IMR-90 (cell line): ENCODE data around the gene CYFIP2. TPM values are rescaled to one million over a fixed set of nuclear protein-coding genes. Genes with fewer than 3 reads are reported as not detected.

ENCODE experiments used
- ATAC-seq: fragments of 200-7000 bp; cut with Tn5 transposase; 2 replicates; pipeline ENCODE4 v1.9.1; 2020; ENCODE audit warnings: low read depth, mild to moderate bottlenecking, moderate library complexity
- BruUV-seq: library from RNA; stranded (reverse); fragments of 400-500 nt; replicated peaks from 2 replicates; lab custom pipeline; 2021; lab: Mats Ljungman, UMichigan
- CTCF ChIA-PET: fragments of 300-600 bp; formaldehyde crosslinking; extraction: SDS; loops from one replicate; lab custom pipeline; 2021; ENCODE audit warnings: antibody characterized with exemption; lab: Yijun Ruan, JAX
- POLR2A ChIA-PET: fragments of 300-600 bp; sonication (Branson Sonifier 250); formaldehyde crosslinking; loops from one replicate; lab custom pipeline; 2022; ENCODE audit warnings: antibody characterized with exemption; ENCODE audit not compliant: unreplicated experiment; lab: Charles Lee
- DNase-seq: peaks from one replicate; pipeline ENCODE4 v3.0.0; 2013
- H2AFZ ChIP-seq: replicated peaks from 2 replicates; pipeline ENCODE3; 2013; ENCODE audit warnings: low read length, mild to moderate bottlenecking; ENCODE audit not compliant: poor library complexity
- H2AK5ac ChIP-seq: 2 replicates; pipeline ENCODE4 v1.6.1; 2013; ENCODE audit warnings: low read depth, low read length, inconsistent platforms
- H2AK9ac ChIP-seq: replicated peaks from 2 replicates; pipeline ENCODE3; 2013; ENCODE audit warnings: mild to moderate bottlenecking, low read depth, low read length, moderate library complexity; ENCODE audit not compliant: poor library complexity
- H2BK120ac ChIP-seq: 2 replicates; pipeline ENCODE4 v1.6.1; 2013; ENCODE audit warnings: low read depth, low read length, inconsistent platforms
- H2BK15ac ChIP-seq: 3 replicates; pipeline ENCODE4 v1.6.1; 2013; ENCODE audit warnings: low read depth, low read length, inconsistent platforms
- H2BK20ac ChIP-seq: 2 replicates; pipeline ENCODE4 v1.6.1; 2013; ENCODE audit warnings: low read depth, mild to moderate bottlenecking, inconsistent platforms, low read length, moderate library complexity
- H2BK5ac ChIP-seq: 2 replicates; pipeline ENCODE4 v1.6.1; 2013; ENCODE audit warnings: mild to moderate bottlenecking, low read depth, low read length, inconsistent platforms; ENCODE audit not compliant: poor library complexity, severe bottlenecking
- H3K14ac ChIP-seq: replicated peaks from 2 replicates; pipeline ENCODE4 v1.6.1; 2013; ENCODE audit warnings: low read depth, low read length, inconsistent platforms
- H3K18ac ChIP-seq: 2 replicates; pipeline ENCODE4 v1.6.1; 2013; ENCODE audit warnings: low read depth, low read length, control low read depth
- H3K23ac ChIP-seq: 2 replicates; pipeline ENCODE4 v1.6.1; 2013; ENCODE audit warnings: low read depth, low read length, inconsistent platforms
- H3K27ac ChIP-seq: 2 replicates; pipeline ENCODE4 v1.5.1; 2013; ENCODE audit warnings: mild to moderate bottlenecking, control low read depth, low read length; ENCODE audit not compliant: insufficient read depth
- H3K27me3 ChIP-seq: 2 replicates; pipeline ENCODE4 v1.6.1; 2013; ENCODE audit warnings: low read length; ENCODE audit not compliant: control insufficient read depth, insufficient read depth
- H3K36me3 ChIP-seq: 2 replicates; pipeline ENCODE4 v1.6.1; 2013; ENCODE audit warnings: low read length, mixed read lengths; ENCODE audit not compliant: control insufficient read depth, insufficient read depth
- H3K4ac ChIP-seq: 2 replicates; pipeline ENCODE4 v1.6.1; 2013; ENCODE audit warnings: low read depth, low read length, inconsistent platforms
- H3K4me1 ChIP-seq: 2 replicates; pipeline ENCODE4 v1.6.1; 2013; ENCODE audit warnings: low read length, mixed read lengths; ENCODE audit not compliant: control insufficient read depth, insufficient read depth
- H3K4me2 ChIP-seq: 2 replicates; pipeline ENCODE4 v1.6.1; 2013; ENCODE audit warnings: low read depth, mild to moderate bottlenecking, control low read depth, low read length, moderate library complexity
- H3K4me3 ChIP-seq: 2 replicates; pipeline ENCODE4 v1.5.1; 2013; ENCODE audit warnings: low read depth, mild to moderate bottlenecking, control low read depth, low read length, moderate library complexity; ENCODE audit not compliant: insufficient read depth
- H3K56ac ChIP-seq: 2 replicates; pipeline ENCODE4 v1.6.1; 2013; ENCODE audit warnings: low read length, inconsistent platforms; ENCODE audit not compliant: insufficient read depth; ENCODE audit errors: extremely low read depth
- H3K79me1 ChIP-seq, 2 experiments: 2 replicates each; pipeline ENCODE4 v1.6.1; 2013; ENCODE audit warnings: low read length in 2 of 2, inconsistent platforms in 1 of 2, low read depth in 1 of 2
- H3K9ac ChIP-seq: 2 replicates; pipeline ENCODE4 v1.6.1; 2013; ENCODE audit warnings: low read depth, low read length, control low read depth
- H3K9me1 ChIP-seq: 2 replicates; pipeline ENCODE4 v1.6.1; 2013; ENCODE audit warnings: low read length, inconsistent platforms; ENCODE audit not compliant: insufficient read depth
- H3K9me3 ChIP-seq: 2 replicates; pipeline ENCODE4 v1.6.1; 2013; ENCODE audit warnings: low read length; ENCODE audit not compliant: control insufficient read depth, insufficient read depth
- H4K20me1 ChIP-seq: 2 replicates; pipeline ENCODE4 v1.6.1; 2013; ENCODE audit warnings: low read length, inconsistent platforms; ENCODE audit not compliant: insufficient read depth
- H4K5ac ChIP-seq: 2 replicates; pipeline ENCODE4 v1.6.1; 2013; ENCODE audit warnings: mild to moderate bottlenecking, low read depth, low read length, control low read depth
- H4K8ac ChIP-seq, 2 experiments: 2 replicates each; pipeline ENCODE4 v1.6.1; 2013; ENCODE audit warnings: low read depth in 2 of 2, low read length in 2 of 2, control low read depth in 1 of 2, inconsistent platforms in 1 of 2
- H4K91ac ChIP-seq: 2 replicates; pipeline ENCODE4 v1.6.1; 2013; ENCODE audit warnings: low read depth, low read length, inconsistent platforms; ENCODE audit not compliant: insufficient read depth
- CEBPB ChIP-seq: IDR thresholded peaks from 2 replicates; pipeline ENCODE4 v1.6.1; 2012; ENCODE audit warnings: low read depth, low read length, improper control_type of control experiment
- MAFK ChIP-seq: IDR thresholded peaks from 2 replicates; pipeline ENCODE4 v1.6.1; 2012; ENCODE audit warnings: low read depth, low read length, improper control_type of control experiment
- NFE2L2 ChIP-seq: fragments of 150-350 bp; IDR thresholded peaks from 2 replicates; pipeline ENCODE4 v1.6.1; 2016; ENCODE audit warnings: low read depth, mild to moderate bottlenecking, low read length
- RCOR1 ChIP-seq: IDR thresholded peaks from 2 replicates; pipeline ENCODE4 v1.6.1; 2012; ENCODE audit warnings: mild to moderate bottlenecking, low read length, improper control_type of control experiment; ENCODE audit not compliant: insufficient replicate concordance
- SMC3 ChIP-seq: fragments of 150-350 bp; IDR thresholded peaks from 2 replicates; pipeline ENCODE4 v1.6.1; 2016; ENCODE audit warnings: low read depth, mild to moderate bottlenecking, antibody characterized with exemption, low read length, moderate library complexity
- WGBS, 2 experiments: methylation state at CpG; one replicate each; pipeline versions ENCODE4 v1.1.5 to v1.1.7; 2013; ENCODE audit warnings: missing lambda C conversion rate in 2 of 2; ENCODE audit not compliant: insufficient read length in 1 of 2; ENCODE audit errors: extremely low coverage in 2 of 2; 5-methylcytosine and 5-hydroxymethylcytosine counted together
- dilution Hi-C: fragments of 300-500 bp; cut with HindIII; formaldehyde crosslinking; loops from one replicate; pipeline ENCODE4 v1.14.3; 2018; ENCODE audit warnings: low sequenced_read_pairs; ENCODE audit not compliant: unreplicated experiment
- in situ Hi-C: fragments of 300-500 bp; cut with MboI; formaldehyde crosslinking; loops from 3 replicates; pipeline ENCODE4 v1.14.3; 2019; ENCODE audit warnings: low sequenced_read_pairs, inconsistent platforms, mixed read lengths
- intact Hi-C: fragments of 100-400 bp; cut with micrococcal nuclease; formaldehyde crosslinking; loops from 2 replicates; pipeline ENCODE4 v1.10.0; 2022
- polyA plus RNA-seq, 3 experiments: library from polyadenylated mRNA; depleted of rRNA; stranded (reverse); fragments of >200 nt; gene quantifications; 2 replicates each; pipeline ENCODE4 v1.2.3, GENCODE V29; 2012; ENCODE audit warnings: low replicate concordance in 1 of 3
- total RNA-seq: library from RNA; depleted of rRNA; stranded (reverse); fragments of >200 nt; gene quantifications from 2 replicates; pipeline ENCODE4 v1.2.3, GENCODE V29; 2012
- TF ChIP-seq, protein P1 (sequence below): conservative IDR thresholded peaks from 2 replicates; pipeline ENCODE4 v1.5.1; 2012; ENCODE audit warnings: mild to moderate bottlenecking, low read depth, low read length, improper control_type of control experiment

Gene CYFIP2
- total and polyA plus RNA-seq, 2 of the 4 experiments (the other 2 are of a cell fraction) = 6.8 to 13.4 TPM

GRCh38 chr5:157259699-157260098 is 6.2 kb upstream of the CYFIP2 start:
- no peak overlapping the region for H3K18ac ChIP-seq
- ATAC-seq (no peak), DNase-seq (no peak)
- H3K27me3 ChIP-seq = peaks cover 32% of the 10 kb centered on the region
- no peak overlapping the region for H2AK5ac ChIP-seq
- no peak overlapping the region for H4K91ac ChIP-seq
- no peaks in the 10 kb centered on the region for H3K79me1 ChIP-seq
- H3K9me1 ChIP-seq = no peaks in the 10 kb centered on the region
- no peaks in the 10 kb centered on the region for H4K20me1 ChIP-seq
- TF ChIP-seq, protein P1, sequence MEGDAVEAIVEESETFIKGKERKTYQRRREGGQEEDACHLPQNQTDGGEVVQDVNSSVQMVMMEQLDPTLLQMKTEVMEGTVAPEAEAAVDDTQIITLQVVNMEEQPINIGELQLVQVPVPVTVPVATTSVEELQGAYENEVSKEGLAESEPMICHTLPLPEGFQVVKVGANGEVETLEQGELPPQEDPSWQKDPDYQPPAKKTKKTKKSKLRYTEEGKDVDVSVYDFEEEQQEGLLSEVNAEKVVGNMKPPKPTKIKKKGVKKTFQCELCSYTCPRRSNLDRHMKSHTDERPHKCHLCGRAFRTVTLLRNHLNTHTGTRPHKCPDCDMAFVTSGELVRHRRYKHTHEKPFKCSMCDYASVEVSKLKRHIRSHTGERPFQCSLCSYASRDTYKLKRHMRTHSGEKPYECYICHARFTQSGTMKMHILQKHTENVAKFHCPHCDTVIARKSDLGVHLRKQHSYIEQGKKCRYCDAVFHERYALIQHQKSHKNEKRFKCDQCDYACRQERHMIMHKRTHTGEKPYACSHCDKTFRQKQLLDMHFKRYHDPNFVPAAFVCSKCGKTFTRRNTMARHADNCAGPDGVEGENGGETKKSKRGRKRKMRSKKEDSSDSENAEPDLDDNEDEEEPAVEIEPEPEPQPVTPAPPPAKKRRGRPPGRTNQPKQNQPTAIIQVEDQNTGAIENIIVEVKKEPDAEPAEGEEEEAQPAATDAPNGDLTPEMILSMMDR = no peak
- TF ChIP-seq SMC3 = no peak
- no peak for TF ChIP-seq NFE2L2
- no peak for TF ChIP-seq CEBPB
- TF ChIP-seq RCOR1 = no peak
- TF ChIP-seq MAFK = no peak
- in situ Hi-C loops (no loop called here), dilution Hi-C loops (no loop called here), intact Hi-C loops (no loop called here)
- no peak overlapping the region for H3K27ac ChIP-seq
- no TSS peak for BruUV-seq
- no peak overlapping the region for H2AK9ac ChIP-seq
- no peak overlapping the region for H3K9ac ChIP-seq
- H3K14ac ChIP-seq = no peak overlapping the region
- H3K4me2 ChIP-seq = no peak overlapping the region
- no peak overlapping the region for H4K5ac ChIP-seq
- no peak overlapping the region for H2AFZ ChIP-seq
- H3K56ac ChIP-seq = no peak overlapping the region
- H2BK20ac ChIP-seq = no peak overlapping the region
- no peaks in the 10 kb centered on the region for H3K9me3 ChIP-seq
- no peak overlapping the region for H2BK5ac ChIP-seq
- POLR2A ChIA-PET = no interaction called here
- 20% methylated on average over 1 of the region's 4 CpGs; no CpG with 5 or more reads in 1 of the 2 experiments for WGBS, 2 experiments
- H3K4ac ChIP-seq = no peak overlapping the region
- no peaks in the 10 kb centered on the region for H3K36me3 ChIP-seq
- H4K8ac ChIP-seq = no peak overlapping the region
- H3K4me1 ChIP-seq = no peaks in the 10 kb centered on the region
- H2BK15ac ChIP-seq = no peak overlapping the region
- H3K23ac ChIP-seq = no peak overlapping the region
- no peak overlapping the region for H3K4me3 ChIP-seq
- CTCF ChIA-PET = no interaction called here
- H2BK120ac ChIP-seq = no peak overlapping the region
